Measurements from ENCODE around the gene RAB5IF.
"Not testable (repeated sequence)": the region's sequence is repeated elsewhere in the genome, so short reads cannot be mapped to it uniquely, and the experiment has no call there.

Gene RAB5IF

GRCh38 chr20:36605399-36606157 is at the start of gene RAB5IF:
TSS of gene RAB5IF (plus strand) at chr20:36605779. CDS start at chr20:36605952, 173 bp downstream.
- peak; percentile 98 to 99 for DNase-seq (ENCODE audit: low read depth in 2 of 2)

- DNase-seq (ENCODE audit: low read depth in 2 of 2) = no peak
Measured at GRCh38 chr20:36562724-36563123, 42.9 kb upstream of the RAB5IF start.

GRCh38 chr20:36563374-36563773 is 42.2 kb upstream of the RAB5IF start:
- no peak for DNase-seq (ENCODE audit: low read depth in 2 of 2)

GRCh38 chr20:36564078-36564725 is 41.4 kb upstream of the RAB5IF start:
- not testable (repeated sequence) for DNase-seq (ENCODE audit: low read depth in 2 of 2)

GRCh38 chr20:36564726-36565121 is 40.9 kb upstream of the RAB5IF start:
- not testable (repeated sequence) for DNase-seq (ENCODE audit: low read depth in 2 of 2)

GRCh38 chr20:36565520-36565919 is 40.1 kb upstream of the RAB5IF start:
- no peak for DNase-seq (ENCODE audit: low read depth in 2 of 2)

GRCh38 chr20:36569847-36570429 is 35.6 kb upstream of the RAB5IF start:
- DNase-seq (ENCODE audit: low read depth in 2 of 2) = no peak

- DNase-seq (ENCODE audit: low read depth in 2 of 2) = no peak
Measured at GRCh38 chr20:36571564-36572504, 33.7 kb upstream of the RAB5IF start.

GRCh38 chr20:36572701-36573102 is 32.9 kb upstream of the RAB5IF start:
- DNase-seq (ENCODE audit: low read depth in 2 of 2) = peak; percentile 65 to 67

- DNase-seq (ENCODE audit: low read depth in 2 of 2) = peak; percentile 84 to 90
Measured at GRCh38 chr20:36573103-36573797, 32.3 kb upstream of the RAB5IF start, which contains the start of gene TGIF2. TSS of gene TGIF2 (plus strand) at chr20:36573597. CDS start at chr20:36578775, 5,178 bp downstream.

GRCh38 chr20:36573798-36574365 is 31.7 kb upstream of the RAB5IF start:
- peak in 1 of 2 donors; percentile 41 for DNase-seq (ENCODE audit: low read depth in 2 of 2)

GRCh38 chr20:36574366-36575135 is 31.0 kb upstream of the RAB5IF start:
- peak; percentile 60 to 73 for DNase-seq (ENCODE audit: low read depth in 2 of 2)

- DNase-seq (ENCODE audit: low read depth in 2 of 2) = no peak
Measured at GRCh38 chr20:36576081-36576445, 29.5 kb upstream of the RAB5IF start.

GRCh38 chr20:36578356-36579041 is 27.1 kb upstream of the RAB5IF start:
- DNase-seq (ENCODE audit: low read depth in 2 of 2) = no peak

GRCh38 chr20:36579996-36580545 is 25.5 kb upstream of the RAB5IF start:
- DNase-seq (ENCODE audit: low read depth in 2 of 2) = no peak

GRCh38 chr20:36582322-36582721 is 23.3 kb upstream of the RAB5IF start:
- no peak for DNase-seq (ENCODE audit: low read depth in 2 of 2)

- DNase-seq (ENCODE audit: low read depth in 2 of 2) = no peak
Measured at GRCh38 chr20:36582821-36583220, 22.8 kb upstream of the RAB5IF start.

- no peak for DNase-seq (ENCODE audit: low read depth in 2 of 2)
Measured at GRCh38 chr20:36584018-36584481, 21.5 kb upstream of the RAB5IF start.
